Stimulated activated CD4-positive, alpha-beta T cell treated with anti-CD3 and anti-CD28 coated beads, TNF-alpha, amount 100 ng/mL, for 24 hours (primary cell): Measurements from ENCODE around the gene TPK1.
A peak's percentile ranks its signal among the peaks of the same experiment; 100 is the strongest.

ENCODE experiments used
- DNase-seq, 3 experiments: peaks; one replicate each; pipeline ENCODE4 v3.0.0-alpha.2; 2020; ENCODE audit warnings: low read depth in 3 of 3

Gene TPK1

GRCh38 chr7:144835652-144836544 is at the start of gene TPK1:
Gene TPK1, minus strand, starts transcription at chr7:144836053. Its CDS starts 451 bp downstream, at chr7:144835602.
- DNase-seq, result peak; percentile 75 to 87 (median 80)

DNA sequence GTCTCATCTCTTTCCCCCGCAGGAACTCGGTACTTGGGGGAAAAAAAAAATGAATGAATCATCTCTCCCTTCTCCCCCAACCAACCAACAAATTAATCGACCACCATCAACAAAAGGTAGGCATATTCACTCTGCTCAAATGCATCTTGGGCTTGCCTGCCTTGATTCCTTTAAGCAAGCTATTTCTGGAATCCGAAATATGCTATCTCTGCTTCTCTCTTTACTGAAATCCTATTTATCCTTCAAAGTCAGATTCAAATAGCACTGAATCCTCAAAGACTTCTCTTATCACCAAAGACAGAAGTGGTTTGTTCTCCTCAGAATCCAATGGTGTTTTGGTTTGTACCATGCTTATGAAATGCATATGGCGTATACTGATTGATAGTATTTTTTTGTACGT is 49.6 kb upstream of the TPK1 start:
- no peak for DNase-seq

DNA sequence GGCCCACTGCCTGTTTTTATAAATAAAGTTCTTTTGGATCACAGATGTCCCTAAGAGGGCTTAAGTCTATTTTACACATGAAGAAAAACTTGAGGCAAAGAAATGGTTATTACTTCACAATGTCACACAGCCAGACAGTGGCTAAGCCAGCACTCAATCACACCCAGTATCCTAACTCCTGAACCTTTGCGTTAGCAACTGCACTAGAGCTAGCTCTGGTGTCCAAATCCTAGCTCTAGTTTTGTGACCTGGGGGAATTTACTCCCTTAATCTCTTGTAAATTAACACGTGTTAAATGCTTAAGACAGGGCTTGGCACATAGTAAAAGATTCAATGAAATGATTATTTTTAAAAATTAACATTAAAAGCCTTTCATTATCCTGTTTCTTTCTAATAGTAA is 49.0 kb upstream of the TPK1 start:
- no peak for DNase-seq

GRCh38 chr7:144873316-144873845 is 37.5 kb upstream of the TPK1 start:
- DNase-seq, result no peak

GRCh38 chr7:144869082-144869481 is 33.2 kb upstream of the TPK1 start:
- DNase-seq, result no peak

- no peak for DNase-seq
These were observed 30.3 kb upstream of the TPK1 start for GRCh38 chr7:144866189-144866588.

GRCh38 chr7:144863320-144863647 is 27.4 kb upstream of the TPK1 start:
- DNase-seq, result no peak

- DNase-seq, result no peak
These were observed 26.9 kb upstream of the TPK1 start for GRCh38 chr7:144862612-144863319.

DNA sequence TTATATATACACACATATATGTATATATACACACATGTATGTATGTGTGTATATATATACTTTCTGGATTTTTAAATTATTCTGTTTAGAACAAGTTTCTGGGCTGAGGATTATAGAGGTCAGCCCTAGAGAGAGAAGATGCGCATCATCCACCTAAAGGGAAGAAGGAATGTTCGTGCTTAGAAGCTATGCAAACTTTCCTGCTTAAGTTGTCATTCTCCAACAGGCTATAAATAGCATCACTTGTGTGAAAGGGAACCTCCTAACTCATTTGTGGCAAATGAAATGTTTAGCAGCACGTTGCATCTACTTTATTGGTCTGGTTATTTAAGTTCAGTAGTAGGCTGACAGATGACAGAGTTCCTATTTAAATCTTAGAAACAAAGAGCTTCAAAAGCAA is 23.9 kb upstream of the TPK1 start:
- no peak for DNase-seq

- DNase-seq, result no peak
These were observed 21.6 kb upstream of the TPK1 start for GRCh38 chr7:144857463-144857862.

DNA sequence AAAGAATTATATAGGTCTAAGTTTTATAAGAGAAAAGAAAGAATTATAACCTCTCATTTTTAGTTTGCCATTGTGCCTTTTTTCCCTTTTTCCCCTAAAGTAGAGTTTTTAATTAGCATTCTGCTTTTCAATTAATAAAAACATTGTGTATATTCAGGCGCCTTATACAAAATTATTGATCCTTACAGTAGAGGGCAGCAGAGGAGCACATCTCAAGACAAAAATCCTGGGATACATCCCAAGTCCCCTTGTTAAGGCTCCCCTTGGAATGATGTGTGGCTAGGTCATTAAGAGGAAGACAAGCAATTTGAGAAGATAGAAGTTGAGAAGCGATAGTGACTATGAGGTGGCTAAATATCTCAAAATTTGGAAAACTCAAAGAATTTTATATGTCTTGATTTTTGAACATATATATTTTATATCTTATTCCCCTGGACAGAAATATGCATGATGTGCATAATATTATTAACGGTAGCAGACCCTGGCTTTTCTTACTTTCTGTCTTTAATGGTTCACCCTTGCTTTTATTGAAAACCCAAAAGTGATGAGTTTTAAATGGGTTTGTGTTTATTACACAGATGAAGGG is 19.1 kb upstream of the TPK1 start:
- DNase-seq, result no peak

- DNase-seq, result no peak
These were observed 17.7 kb upstream of the TPK1 start for GRCh38 chr7:144853542-144853941.

DNA sequence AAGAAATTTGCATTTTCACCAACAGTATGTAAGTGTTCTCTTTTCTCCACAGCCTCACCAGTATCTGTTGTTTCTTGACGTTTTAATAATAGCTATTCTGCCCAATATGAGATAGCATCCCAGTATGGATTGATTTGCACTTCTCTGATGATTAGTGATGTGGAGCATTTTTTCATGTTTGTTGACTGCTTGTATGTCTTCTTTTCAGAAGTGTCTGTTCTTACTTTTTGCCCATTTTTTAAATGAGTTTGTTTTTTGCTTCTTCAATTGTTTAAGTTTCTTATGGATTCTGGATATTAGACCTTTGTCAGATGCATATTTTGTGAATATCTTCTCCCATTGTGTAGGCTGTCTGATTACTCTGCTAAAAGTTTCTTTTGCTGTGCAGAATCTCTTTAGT is 12.2 kb upstream of the TPK1 start:
- DNase-seq, result no peak

- no peak for DNase-seq
These were observed 6.6 kb upstream of the TPK1 start for GRCh38 chr7:144842377-144842851.

GRCh38 chr7:144836545-144836842 is 641 bp upstream of the TPK1 start:
- DNase-seq, result no peak

GRCh38 chr7:144835155-144835611 is 670 bp downstream of the TPK1 start:
- DNase-seq, result peak in 1 of 3 experiments; percentile 41

DNA sequence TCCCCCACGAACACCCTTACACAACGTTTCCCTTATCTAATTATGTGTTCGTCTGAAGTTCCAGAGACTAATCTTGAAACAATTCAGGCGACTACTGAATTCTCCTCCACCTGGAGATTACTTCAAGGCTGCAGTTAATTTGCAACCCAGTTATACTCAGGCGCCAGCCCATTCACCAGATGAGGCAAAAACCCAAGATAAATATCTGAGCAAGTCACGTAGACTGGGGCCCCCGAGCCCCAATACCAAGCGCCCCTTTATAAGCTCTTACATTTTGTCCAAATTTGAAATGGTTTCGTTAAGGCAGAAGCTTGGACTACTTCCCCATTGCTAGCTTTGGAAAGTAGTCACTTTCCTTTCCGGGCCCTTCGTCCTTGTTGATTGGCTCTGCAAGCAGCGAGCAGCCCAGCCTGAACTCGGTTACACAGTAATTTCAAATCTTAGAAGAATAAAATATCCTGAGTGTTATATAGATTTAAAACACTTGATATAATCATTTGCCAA is 1.2 kb downstream of the TPK1 start:
- peak in 1 of 3 experiments; percentile 18 for DNase-seq

DNA sequence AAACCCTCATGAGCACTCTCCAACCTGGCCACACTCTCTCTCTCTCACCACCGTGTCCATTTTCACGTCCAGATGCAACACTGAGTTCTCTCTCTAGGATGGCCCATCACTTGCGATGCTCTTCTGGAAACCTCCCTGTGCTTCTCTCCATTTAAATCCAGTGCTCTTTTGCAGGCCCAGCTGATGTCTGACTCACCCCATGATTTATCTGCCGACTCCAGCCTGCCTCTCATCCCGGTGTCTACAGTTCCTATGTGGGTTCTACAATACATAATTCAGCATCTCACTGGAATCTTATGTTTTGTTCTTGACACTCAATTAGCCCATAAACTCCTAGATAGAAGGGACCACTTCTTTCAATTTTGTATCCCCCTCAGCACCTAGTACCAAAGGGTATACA is 5.0 kb downstream of the TPK1 start:
- DNase-seq, result no peak

- DNase-seq, result no peak
These were observed 5.6 kb downstream of the TPK1 start for GRCh38 chr7:144830024-144830785.

- no peak for DNase-seq
These were observed 8.2 kb downstream of the TPK1 start for GRCh38 chr7:144827621-144828020.

DNA sequence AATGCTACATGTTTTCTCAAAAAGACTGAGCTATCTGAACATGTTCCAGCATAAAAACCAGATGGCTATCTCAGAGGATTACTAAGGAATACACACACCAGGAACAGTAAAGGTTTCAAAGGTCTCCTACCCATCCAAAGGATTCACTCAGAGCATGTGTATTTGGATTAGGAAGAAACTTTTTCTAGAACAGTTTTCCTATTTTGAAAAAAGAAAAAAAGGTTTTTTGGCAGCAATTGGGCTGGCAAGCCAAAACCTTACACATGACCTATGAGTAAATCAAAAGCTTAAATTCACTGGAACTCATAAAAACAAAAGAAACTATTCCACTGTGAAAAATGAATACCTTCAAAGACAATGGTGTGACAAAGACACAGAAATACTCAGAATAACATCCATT is 9.6 kb downstream of the TPK1 start:
- no peak for DNase-seq

DNA sequence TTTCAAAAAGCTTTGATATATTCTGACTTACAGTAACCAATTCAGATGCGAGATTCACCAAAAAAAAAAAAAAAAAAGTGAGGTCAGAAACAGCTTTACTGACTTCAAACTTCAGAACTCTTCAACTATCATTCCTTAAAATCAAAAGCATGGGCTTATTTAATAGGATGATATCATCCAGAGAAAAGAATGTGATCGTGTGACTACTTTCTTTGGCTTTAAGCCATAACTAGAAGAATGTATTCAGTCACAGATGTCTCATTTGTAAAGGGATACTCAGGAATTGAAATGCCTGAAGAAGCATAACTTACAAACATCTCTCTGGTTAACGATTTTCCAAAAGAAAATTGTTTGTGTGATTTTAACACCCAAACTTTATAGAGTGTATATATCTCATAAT is 11.5 kb downstream of the TPK1 start:
- no peak for DNase-seq
